HG03439 (cell line): ENCODE results near the gene ZBTB8A.

ENCODE experiments used
- ATAC-seq: cut with Tn5 transposase; IDR thresholded peaks from one replicate; pipeline ENCODE4 v1.9.1; 2021; ENCODE audit warnings: mild to moderate bottlenecking, moderate library complexity; ENCODE audit not compliant: unreplicated experiment

The ZBTB8A gene

GRCh38 chr1:32651461-32652073 is 112.3 kb downstream of the ZBTB8A start:
- no peak for ATAC-seq

GRCh38 chr1:32652244-32652962 is 113.2 kb downstream of the ZBTB8A start:
- ATAC-seq, result no peak
